GM13976 (cell line): ENCODE measurements around the gene NLRC5.

ENCODE experiments used
- DNase-seq: peaks from one replicate; pipeline ENCODE4 v3.0.0; 2012; ENCODE audit warnings: low spot score
- in situ Hi-C: fragments of 300-500 bp; cut with MboI; formaldehyde crosslinking; loops from one replicate; pipeline ENCODE4 v1.12.0; 2022; ENCODE audit warnings: low sequenced_read_pairs, mixed read lengths, inconsistent platforms; ENCODE audit not compliant: unreplicated experiment
- TF ChIP-seq, protein P1 (sequence below): IDR thresholded peaks from 2 replicates; pipeline ENCODE4 v1.5.1; 2012; ENCODE audit warnings: borderline replicate concordance, mild to moderate bottlenecking; ENCODE audit not compliant: insufficient read depth; ENCODE audit errors: extremely low read depth, missing control alignments, control extremely low read depth

NLRC5 gene

DNA sequence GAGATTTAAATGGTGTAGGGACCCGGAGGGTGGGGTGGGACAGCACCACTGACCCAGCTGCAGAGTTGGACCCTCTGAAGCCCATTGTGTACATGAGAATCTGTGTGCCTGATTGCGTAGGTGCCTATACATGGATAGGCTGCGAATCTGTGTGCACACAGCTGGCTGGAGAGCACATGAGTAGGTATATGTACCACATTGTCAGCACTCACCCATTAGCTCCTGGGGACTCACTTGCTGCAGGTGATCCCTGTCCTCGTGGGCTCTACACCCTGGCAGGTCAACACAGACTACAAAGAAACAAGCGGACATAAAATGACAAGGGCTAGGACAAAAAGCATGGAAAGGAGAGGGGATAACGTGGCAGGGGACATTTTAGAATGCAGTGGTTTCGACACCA lies 38.9 kb upstream of the NLRC5 start:
- DNase-seq = no peak
- TF ChIP-seq, protein P1, sequence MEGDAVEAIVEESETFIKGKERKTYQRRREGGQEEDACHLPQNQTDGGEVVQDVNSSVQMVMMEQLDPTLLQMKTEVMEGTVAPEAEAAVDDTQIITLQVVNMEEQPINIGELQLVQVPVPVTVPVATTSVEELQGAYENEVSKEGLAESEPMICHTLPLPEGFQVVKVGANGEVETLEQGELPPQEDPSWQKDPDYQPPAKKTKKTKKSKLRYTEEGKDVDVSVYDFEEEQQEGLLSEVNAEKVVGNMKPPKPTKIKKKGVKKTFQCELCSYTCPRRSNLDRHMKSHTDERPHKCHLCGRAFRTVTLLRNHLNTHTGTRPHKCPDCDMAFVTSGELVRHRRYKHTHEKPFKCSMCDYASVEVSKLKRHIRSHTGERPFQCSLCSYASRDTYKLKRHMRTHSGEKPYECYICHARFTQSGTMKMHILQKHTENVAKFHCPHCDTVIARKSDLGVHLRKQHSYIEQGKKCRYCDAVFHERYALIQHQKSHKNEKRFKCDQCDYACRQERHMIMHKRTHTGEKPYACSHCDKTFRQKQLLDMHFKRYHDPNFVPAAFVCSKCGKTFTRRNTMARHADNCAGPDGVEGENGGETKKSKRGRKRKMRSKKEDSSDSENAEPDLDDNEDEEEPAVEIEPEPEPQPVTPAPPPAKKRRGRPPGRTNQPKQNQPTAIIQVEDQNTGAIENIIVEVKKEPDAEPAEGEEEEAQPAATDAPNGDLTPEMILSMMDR = no peak
- in situ Hi-C loops = loop anchor here (5.0 kb wide), 1 partner anchor 83 kb away; the partner anchor contains the start of gene SLC12A3

DNA sequence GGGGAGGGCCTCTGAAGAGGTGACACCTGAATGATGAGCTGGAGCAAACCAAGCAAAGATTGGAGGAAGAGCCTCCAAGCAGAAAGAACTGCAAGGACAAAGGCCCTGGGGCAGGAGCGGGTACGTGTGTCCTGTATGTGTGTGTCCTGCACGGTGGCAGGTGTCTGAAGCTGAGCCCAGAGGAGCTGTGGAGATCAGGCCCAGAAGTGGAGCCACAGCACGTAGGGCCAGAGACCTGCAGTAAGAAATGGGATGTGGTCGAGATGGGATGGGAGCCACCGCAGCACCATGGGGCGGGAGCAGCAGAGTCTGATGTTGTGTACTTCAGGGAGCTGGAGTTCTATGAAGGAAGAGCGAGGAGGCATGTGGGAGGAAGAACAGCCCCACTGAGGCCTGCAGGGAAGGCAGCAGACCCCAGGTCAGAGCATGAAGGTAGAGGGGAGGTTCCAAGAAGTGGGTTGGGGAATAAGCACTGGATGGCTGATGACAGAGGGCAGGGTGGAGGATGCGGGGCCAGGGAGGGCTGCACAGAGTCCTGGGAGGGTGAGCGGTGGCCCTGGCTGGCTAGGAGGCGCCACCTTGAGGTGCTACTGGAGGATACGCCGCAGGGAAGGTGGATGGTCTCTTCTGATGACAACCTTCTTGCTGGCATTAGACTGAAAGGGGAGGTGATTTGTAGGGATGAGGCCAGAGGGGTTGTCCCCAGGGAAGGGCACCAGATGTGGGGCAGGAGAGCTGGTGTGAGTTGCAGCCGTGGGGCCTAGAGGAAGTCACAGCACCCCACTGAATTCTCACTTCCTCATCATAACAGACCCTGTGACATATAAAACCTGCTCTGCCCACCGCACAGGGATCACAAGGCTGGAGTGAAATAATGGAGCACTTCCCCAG lies 38.2 kb upstream of the NLRC5 start:
- peak; percentile 79 for DNase-seq
- TF ChIP-seq, protein P1 = peak; percentile 50
- in situ Hi-C loops = loop anchor here (5.0 kb wide), 1 partner anchor 84 kb away; the partner anchor contains the start of gene SLC12A3

DNA sequence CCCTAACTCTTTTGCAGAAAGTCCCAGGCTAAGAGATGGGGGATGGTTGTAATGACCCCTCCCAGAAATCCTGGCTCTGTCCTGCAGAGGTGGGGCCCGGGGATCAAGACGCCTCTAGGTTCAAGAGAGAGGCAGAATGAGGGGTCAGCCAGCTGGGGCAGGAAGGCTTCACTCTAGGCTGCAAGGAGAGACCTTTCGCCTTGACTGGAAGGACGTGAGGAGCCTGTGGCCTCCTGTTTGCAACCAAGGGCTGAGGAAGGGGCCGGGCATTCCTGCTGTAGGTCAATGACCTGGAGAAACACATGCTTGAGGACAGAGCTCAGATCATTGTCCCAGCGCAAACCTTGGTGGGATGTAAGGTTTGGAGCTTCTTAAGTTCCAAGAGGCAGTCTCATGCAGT lies 36.4 kb upstream of the NLRC5 start:
- TF ChIP-seq, protein P1 = no peak
- in situ Hi-C loops = loop anchor here (5.0 kb wide), 1 partner anchor 86 kb away; the partner anchor contains the start of gene SLC12A3

DNA sequence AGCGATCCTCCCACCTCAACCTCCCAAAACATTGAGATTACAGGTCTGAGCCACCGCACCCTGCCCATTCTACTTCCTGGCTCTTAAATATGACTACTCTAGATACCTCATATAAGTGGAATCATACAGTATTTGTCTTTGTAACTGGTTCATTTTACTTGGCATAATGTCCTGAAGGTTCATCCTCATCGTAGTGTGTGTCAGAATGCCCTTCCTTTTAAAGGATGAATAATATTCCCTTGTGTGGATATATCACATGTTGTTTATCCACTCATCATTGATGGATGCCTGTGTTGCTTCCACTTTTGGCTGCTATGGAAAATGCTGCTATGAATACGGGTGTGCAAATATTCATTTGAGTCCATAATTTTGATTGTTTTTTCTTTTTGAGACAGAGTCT lies 33.3 kb upstream of the NLRC5 start:
- TF ChIP-seq, protein P1 = no peak
- DNase-seq = no peak
- in situ Hi-C loops = no loop called here

More for the DNA sequence above, 36.4 kb upstream of the NLRC5 start:
- DNase-seq = no peak

DNA sequence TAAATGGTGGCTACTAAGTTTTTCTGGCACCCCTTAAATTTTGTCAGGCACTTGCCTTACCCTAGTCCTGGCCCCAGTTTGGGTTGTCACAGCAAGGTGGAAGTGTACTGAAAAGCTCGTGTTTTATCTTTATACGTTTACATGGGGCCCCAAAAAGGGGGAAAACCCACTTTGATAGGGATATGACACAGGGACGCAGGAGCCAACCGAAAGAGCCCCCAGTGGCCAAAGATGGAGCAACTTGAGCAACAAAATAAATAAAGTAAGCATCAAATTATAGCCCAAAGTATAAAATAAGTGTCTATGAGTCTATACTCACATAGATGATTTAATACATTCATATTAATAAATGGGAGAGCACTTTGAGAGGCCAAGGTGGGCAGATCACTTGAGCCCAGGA lies 32.6 kb upstream of the NLRC5 start:
- TF ChIP-seq, protein P1 = no peak
- DNase-seq = no peak
- in situ Hi-C loops = no loop called here

DNA sequence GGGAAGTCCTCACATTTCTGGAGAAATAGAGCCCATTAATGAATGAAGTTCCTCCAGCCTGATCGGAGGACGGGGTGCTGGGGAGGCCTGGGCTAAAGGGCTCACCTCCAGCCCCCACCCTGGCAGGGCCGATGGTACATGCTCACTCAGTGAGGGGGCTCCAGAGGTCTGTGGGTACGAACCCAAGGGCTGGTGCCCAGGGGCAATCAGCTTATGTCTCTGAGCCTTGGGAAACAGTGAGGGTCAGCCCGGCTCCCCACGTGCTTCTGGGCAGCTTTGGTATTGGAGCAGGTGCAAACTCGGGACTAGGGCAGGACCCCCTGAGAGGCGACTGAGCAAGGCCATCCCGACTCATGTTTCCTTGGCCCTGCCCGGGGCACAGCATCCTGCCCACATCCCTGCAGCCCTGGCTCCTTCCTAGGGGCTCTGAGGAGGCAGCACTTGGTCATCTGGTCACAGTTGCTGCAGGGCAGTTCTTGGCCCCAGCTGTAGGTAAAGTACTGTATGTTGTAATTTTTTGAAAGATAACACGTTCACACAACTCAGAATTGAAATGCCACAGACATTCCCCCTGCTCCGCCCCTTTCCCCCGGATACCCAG lies 28.6 kb upstream of the NLRC5 start:
- no peak for DNase-seq
- TF ChIP-seq, protein P1 = no peak
- in situ Hi-C loops = loop anchor here (10.0 kb wide), 1 partner anchor 84 kb away; no protein-coding TSS in a partner anchor
